Spleen (tissue), 11 donors: Measurements from ENCODE around the gene DUSP6. TPM values are rescaled to one million over a fixed set of nuclear protein-coding genes. Genes with fewer than 3 reads are reported as not detected.
A peak's percentile ranks its signal among the peaks of the same experiment; 100 is the strongest.

Experiments
- DNase-seq: peaks from one replicate; pipeline ENCODE4 v3.0.0-alpha.2; 2020
- H3K27ac ChIP-seq, 8 donors: fragments of 200-600 bp; sonication (generic) in 7 of 8; 1 replicate in 4 of 8; 2 replicates in 4 of 8; pipeline versions ENCODE4 v1.5.0 to v1.8.0; 2016 to 2021; ENCODE audit warnings: inconsistent platforms in 4 of 8, mild to moderate bottlenecking in 4 of 8, moderate library complexity in 1 of 8
- H3K27me3 ChIP-seq, 7 donors: fragments of 200-600 bp; sonication (generic) in 6 of 7; replicated peaks in 1 of 7; 1 replicate in 4 of 7; 2 replicates in 3 of 7; pipeline versions ENCODE4 v1.5.0 to v1.8.0; 2016 to 2021; ENCODE audit warnings: inconsistent platforms in 3 of 7, mild to moderate bottlenecking in 1 of 7
- H3K36me3 ChIP-seq, 6 donors: fragments of 200-600 bp; sonication (generic) in 5 of 6; 1 replicate in 4 of 6; 2 replicates in 2 of 6; pipeline versions ENCODE4 v1.5.0 to v1.8.0; 2016 to 2021; ENCODE audit warnings: inconsistent platforms in 2 of 6
- H3K4me1 ChIP-seq, 6 donors: fragments of 200-600 bp; sonication (generic) in 5 of 6; 1 replicate in 3 of 6; 2 replicates in 3 of 6; pipeline versions ENCODE4 v1.5.0 to v1.8.0; 2016 to 2021; ENCODE audit warnings: inconsistent platforms in 3 of 6
- H3K4me3 ChIP-seq, 8 donors: fragments of 200-600 bp; sonication (generic) in 7 of 8; 1 replicate in 4 of 8; 2 replicates in 4 of 8; pipeline versions ENCODE4 v1.5.0 to v1.8.0; 2016 to 2021; ENCODE audit warnings: inconsistent platforms in 4 of 8, mild to moderate bottlenecking in 4 of 8, moderate library complexity in 2 of 8
- H3K9me3 ChIP-seq, 8 donors: fragments of 200-600 bp; sonication (generic) in 7 of 8; 1 replicate in 4 of 8; 2 replicates in 4 of 8; pipeline versions ENCODE4 v1.5.0 to v1.8.0; 2016 to 2021; ENCODE audit warnings: inconsistent platforms in 4 of 8
- CTCF ChIP-seq, 11 experiments: fragments of 200-600 bp in 7 of 11; fragments of 450-650 bp in 4 of 11; sonication (generic) in 4 of 11; IDR thresholded peaks in 8 of 11; conservative IDR thresholded peaks in 3 of 11; 1 replicate in 7 of 11; 2 replicates in 4 of 11; pipeline versions ENCODE4 v1.4.0 to v1.8.0; 2016 to 2021; ENCODE audit warnings: antibody characterized with exemption in 11 of 11, inconsistent platforms in 4 of 11, mild to moderate bottlenecking in 1 of 11
- POLR2A ChIP-seq, 3 donors: fragments of 450-650 bp; IDR thresholded peaks; one replicate each; pipeline ENCODE4 v1.5.1; 2017; ENCODE audit warnings: antibody characterized with exemption in 3 of 3, mild to moderate bottlenecking in 1 of 3
- POLR2AphosphoS5 ChIP-seq, 3 donors: sonication (generic); formaldehyde crosslinking; IDR thresholded peaks; one replicate each; pipeline ENCODE4 v1.5.1; 2017; ENCODE audit warnings: antibody characterized with exemption in 3 of 3
- WGBS, 5 donors: extraction: QIAGEN DNeasy Blood & Tissue Kit in 3 of 5; methylation state at CpG; one replicate each; pipeline versions ENCODE4 v1.1.5 to v1.1.7; 2013 to 2018; 5-methylcytosine and 5-hydroxymethylcytosine counted together
- intact Hi-C: fragments of 100-400 bp; cut with DNase I; formaldehyde crosslinking; loops from one replicate; pipeline ENCODE4 v1.15.0; 2023; ENCODE audit warnings: low total_unique reads
- polyA plus RNA-seq, 3 donors: library from polyadenylated mRNA; stranded (reverse); fragments of 200-250 nt; gene quantifications; one replicate each; pipeline ENCODE4 v1.2.1, GENCODE V29; 2013
- total RNA-seq, 7 donors: library from RNA; depleted of rRNA in 3 of 7; stranded (reverse); fragments of >200 nt in 3 of 7; fragmentation: NEBNext Ultra II Directional in 4 of 7; extraction: Animal tissue kit (Norgen Biotek cat#: 25700) in 4 of 7; gene quantifications; one replicate each; pipeline versions ENCODE4 v1.1.0 to v1.2.1, GENCODE V29; 2016 to 2021
- donor health status: healthy with polysubstance abuse.
- donor health status: DM: no; HTN: no; CAD: no; lungs with moderate emphysema.
- donor health status: DM: no; HTN: no; CAD: no.
- donor health status: Bipolar disorder and iron deficiency.
- donor health status: healthy.
- donor health status: DM: no; HTN: no; CAD: no.
- donor health status: DM: yes; HTN: yes; CAD: no.

DUSP6 gene
- total and polyA plus RNA-seq, 10 donors, result 34.7 to 193 (median 133) TPM

- peaks cover 14 to 69% (median 35%) of the 10 kb centered on the region in 6 donors for H3K4me1 ChIP-seq
- DNase-seq, result no peak
- no peaks in the 10 kb centered on the region for H3K9me3 ChIP-seq
- no peak overlapping the region for H3K4me3 ChIP-seq
- no peaks in the 10 kb centered on the region for H3K27me3 ChIP-seq
- H3K27ac ChIP-seq, result peak overlapping the region; percentile 44 to 86 (median 78)
- no peaks in the 10 kb centered on the region for H3K36me3 ChIP-seq
- WGBS, 5 donors, result 58 to 76% (median 73%) methylated on average over 3 of the region's 3 CpGs
- intact Hi-C loops, result no loop called here
- TF ChIP-seq CTCF (IDR thresholded peaks at IDR 0.05 in 8 of 11, conservative IDR thresholded peaks at IDR 0.05 in 3 of 11) (no peak), POLR2AphosphoS5 (IDR thresholded peaks at IDR 0.05) (no peak), POLR2A (IDR thresholded peaks at IDR 0.05) (no peak)
Observed at GRCh38 chr12:89390802-89391673, 38.7 kb upstream of the DUSP6 start.

GRCh38 chr12:89389755-89390661 is 37.7 kb upstream of the DUSP6 start:
- H3K9me3 ChIP-seq, result no peaks in the 10 kb centered on the region
- no peak for DNase-seq
- peaks cover 14 to 80% (median 40%) of the 10 kb centered on the region in 6 donors for H3K4me1 ChIP-seq
- H3K36me3 ChIP-seq, result no peaks in the 10 kb centered on the region
- TF ChIP-seq POLR2AphosphoS5 (IDR thresholded peaks at IDR 0.05) (peak in 1 of 3 donors; percentile 48), POLR2A (IDR thresholded peaks at IDR 0.05) (no peak), CTCF (IDR thresholded peaks at IDR 0.05 in 8 of 11, conservative IDR thresholded peaks at IDR 0.05 in 3 of 11) (peak in 5 of 11 experiments; percentile 16 to 36 (median 31))
- H3K27me3 ChIP-seq, result no peaks in the 10 kb centered on the region
- peak overlapping the region; percentile 44 to 86 (median 78) for H3K27ac ChIP-seq
- H3K4me3 ChIP-seq, result no peak overlapping the region
- WGBS, 5 donors, result 27 to 36% (median 31%) methylated on average over 6 of the region's 6 CpGs
- intact Hi-C loops, result no loop called here

GRCh38 chr12:89386138-89386537 is 33.8 kb upstream of the DUSP6 start:
- WGBS, 5 donors, result 46 to 87% (median 80%) methylated on average over 3 of the region's 3 CpGs
- intact Hi-C loops, result no loop called here
- H3K4me1 ChIP-seq, result peaks cover 17 to 86% (median 47%) of the 10 kb centered on the region in 6 donors

More at GRCh38 chr12:89386138-89386537, 33.8 kb upstream of the DUSP6 start:
- Histone ChIP-seq H3K9me3 (no peaks in the 10 kb centered on the region), H3K36me3 (no peaks in the 10 kb centered on the region), H3K27ac (peak overlapping the region in 1 of 8 donors; percentile 35), H3K27me3 (no peaks in the 10 kb centered on the region), H3K4me3 (no peak overlapping the region)
- DNase-seq, result no peak
- TF ChIP-seq POLR2AphosphoS5 (IDR thresholded peaks at IDR 0.05) (no peak), POLR2A (IDR thresholded peaks at IDR 0.05) (no peak), CTCF (IDR thresholded peaks at IDR 0.05 in 8 of 11, conservative IDR thresholded peaks at IDR 0.05 in 3 of 11) (no peak)
